VCaP (cell line): ENCODE results near the gene VPS33A.

Source experiments
- H3K27ac ChIP-seq: fragments of 450-650 bp; 2 replicates; pipeline ENCODE4 v1.5.1; 2017
- TF ChIP-seq, protein P1 (sequence below): fragments of 450-650 bp; conservative IDR thresholded peaks from 2 replicates; pipeline ENCODE4 v1.5.1; 2017; ENCODE audit warnings: mild to moderate bottlenecking, moderate library complexity

The VPS33A gene

DNA sequence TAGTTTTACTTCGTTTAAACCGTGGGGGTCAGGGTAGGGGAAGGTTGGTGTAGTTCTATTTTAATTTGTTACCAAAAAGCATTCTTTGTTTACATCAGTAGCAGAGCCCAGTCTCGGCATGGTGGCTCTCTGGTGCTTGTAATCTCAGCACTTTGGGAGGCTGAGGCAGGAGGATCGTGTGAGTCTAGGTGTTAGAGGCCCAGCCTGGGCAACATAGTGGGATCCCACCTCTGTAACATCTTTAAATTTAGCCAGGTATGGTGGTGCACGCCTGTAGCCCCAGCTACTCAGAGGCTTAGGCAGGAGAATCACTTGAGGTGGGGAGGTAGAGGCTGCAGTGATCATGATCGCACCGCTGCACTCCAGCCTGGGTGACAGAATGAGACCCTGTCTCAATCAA, 81.2 kb downstream of the VPS33A start:
- H3K27ac ChIP-seq = no peak overlapping the region
- TF ChIP-seq, protein P1, sequence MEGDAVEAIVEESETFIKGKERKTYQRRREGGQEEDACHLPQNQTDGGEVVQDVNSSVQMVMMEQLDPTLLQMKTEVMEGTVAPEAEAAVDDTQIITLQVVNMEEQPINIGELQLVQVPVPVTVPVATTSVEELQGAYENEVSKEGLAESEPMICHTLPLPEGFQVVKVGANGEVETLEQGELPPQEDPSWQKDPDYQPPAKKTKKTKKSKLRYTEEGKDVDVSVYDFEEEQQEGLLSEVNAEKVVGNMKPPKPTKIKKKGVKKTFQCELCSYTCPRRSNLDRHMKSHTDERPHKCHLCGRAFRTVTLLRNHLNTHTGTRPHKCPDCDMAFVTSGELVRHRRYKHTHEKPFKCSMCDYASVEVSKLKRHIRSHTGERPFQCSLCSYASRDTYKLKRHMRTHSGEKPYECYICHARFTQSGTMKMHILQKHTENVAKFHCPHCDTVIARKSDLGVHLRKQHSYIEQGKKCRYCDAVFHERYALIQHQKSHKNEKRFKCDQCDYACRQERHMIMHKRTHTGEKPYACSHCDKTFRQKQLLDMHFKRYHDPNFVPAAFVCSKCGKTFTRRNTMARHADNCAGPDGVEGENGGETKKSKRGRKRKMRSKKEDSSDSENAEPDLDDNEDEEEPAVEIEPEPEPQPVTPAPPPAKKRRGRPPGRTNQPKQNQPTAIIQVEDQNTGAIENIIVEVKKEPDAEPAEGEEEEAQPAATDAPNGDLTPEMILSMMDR = no peak

DNA sequence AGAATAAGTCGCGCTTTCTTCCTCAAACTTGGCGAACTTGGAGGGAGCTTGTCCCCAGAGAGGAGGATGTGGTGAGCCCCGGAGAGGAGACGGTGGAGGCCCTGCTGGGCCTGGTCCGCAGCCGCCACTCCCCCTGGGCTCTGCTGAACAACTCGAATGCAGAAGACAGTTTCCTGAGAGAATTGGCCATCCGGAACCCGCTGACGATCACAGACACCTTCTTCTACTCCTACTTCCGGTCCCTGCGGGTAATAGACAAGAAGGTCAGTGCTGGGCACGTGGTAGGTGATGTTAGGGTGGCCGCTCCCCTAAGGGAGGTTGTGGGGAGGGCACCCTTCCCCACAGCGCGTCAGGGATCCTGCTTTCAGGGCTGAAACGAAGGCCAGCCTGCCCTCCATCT, 81.8 kb downstream of the VPS33A start:
- no peak overlapping the region for H3K27ac ChIP-seq
- TF ChIP-seq, protein P1 = no peak

DNA sequence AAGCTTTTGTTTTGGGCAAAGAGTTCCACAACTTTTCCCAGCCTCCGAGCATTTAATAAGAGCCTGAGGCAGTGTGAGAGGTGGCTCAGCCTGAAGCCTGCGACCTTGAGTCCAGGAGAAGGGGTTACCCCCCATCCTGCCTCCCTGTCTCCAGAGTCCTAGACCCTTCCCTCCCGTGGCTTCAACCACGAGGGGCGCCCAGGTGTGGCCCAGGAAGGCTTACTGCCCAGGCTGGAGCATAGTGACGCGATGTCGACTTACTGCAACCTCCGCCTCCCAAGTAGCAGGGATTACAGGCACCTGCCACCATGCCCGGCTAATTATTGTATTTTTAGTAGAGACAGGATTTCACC, 82.7 kb downstream of the VPS33A start:
- no peak overlapping the region for H3K27ac ChIP-seq
- TF ChIP-seq, protein P1 = no peak

DNA sequence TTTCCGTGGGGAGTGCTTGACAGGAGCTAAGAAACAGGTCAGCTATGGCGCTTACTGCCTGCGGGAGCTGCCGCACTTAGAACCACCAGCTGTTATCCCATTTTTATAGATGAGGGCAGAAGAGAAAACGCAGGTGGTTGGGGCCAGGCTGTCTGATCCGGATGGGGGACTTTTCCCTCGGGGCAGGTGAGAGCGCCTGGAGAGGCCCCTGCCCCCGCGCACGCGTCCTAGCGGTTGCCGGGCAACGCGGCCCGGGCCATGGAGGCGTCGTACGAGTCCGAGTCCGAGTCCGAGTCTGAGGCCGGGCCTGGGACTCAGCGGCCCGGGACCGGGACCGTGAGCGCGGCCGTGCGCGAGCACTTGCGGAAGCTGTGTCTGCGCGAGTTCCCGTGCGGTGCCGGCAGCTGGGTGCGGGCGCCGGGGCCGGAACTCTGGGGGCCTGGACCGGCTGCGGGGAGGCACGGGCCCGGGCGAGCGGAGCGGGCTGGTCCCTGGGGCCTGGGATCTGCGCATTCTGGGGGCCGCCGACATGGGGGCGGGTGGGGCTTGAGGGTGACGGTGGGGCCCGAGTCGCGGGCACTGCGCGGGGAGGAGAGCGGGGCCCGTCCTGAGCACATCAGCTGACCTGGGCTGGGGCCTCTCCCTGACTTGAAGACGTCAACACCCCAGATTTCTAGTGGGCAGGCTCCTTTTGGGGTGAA, 83.3 kb downstream of the VPS33A start, which contains the start of gene LRRC43:
Gene LRRC43 (plus strand): TSS at position 237 of the 701 bp plus-strand sequence. CDS start 22 bp downstream, at position 259.
- TF ChIP-seq, protein P1 = no peak

More for the DNA sequence above, 83.3 kb downstream of the VPS33A start, which contains the start of gene LRRC43:
- H3K27ac ChIP-seq = peak within 1 kb of the TSS; percentile 30; the same call in 1 of the 2 replicates
